PC-3 (cell line): ENCODE data around the gene NDUFB10. TPM values are rescaled to one million over a fixed set of nuclear protein-coding genes. Genes with fewer than 3 reads are reported as not detected.

Experiments used
- ATAC-seq: fragments of 200-7000 bp; cut with Tn5 transposase; 2 replicates; pipeline ENCODE4 v1.9.1; 2020; ENCODE audit warnings: mild to moderate bottlenecking, moderate library complexity
- BruUV-seq: library from RNA; stranded (reverse); fragments of 400-500 nt; replicated peaks from 2 replicates; lab custom pipeline; 2021; lab: Mats Ljungman, UMichigan
- CTCF ChIA-PET: fragments of 300-600 bp; sonication (Branson Sonifier 250); formaldehyde crosslinking; loops from one replicate; lab custom pipeline; 2022; ENCODE audit warnings: antibody characterized with exemption; lab: Charles Lee
- POLR2A ChIA-PET: fragments of 300-600 bp; sonication (Branson Sonifier 250); formaldehyde crosslinking; loops from one replicate; lab custom pipeline; 2022; ENCODE audit warnings: antibody characterized with exemption; ENCODE audit not compliant: unreplicated experiment; lab: Charles Lee
- DNase-seq: peaks from one replicate; pipeline ENCODE4 v3.0.0-alpha.2; 2015
- H2AFZ ChIP-seq: fragments of 300-600 bp; sonication (generic); 2 replicates; pipeline ENCODE4 v1.6.0; 2016; ENCODE audit warnings: antibody characterized with exemption, low read length
- H3F3A ChIP-seq: fragments of 300-600 bp; sonication (generic); one replicate; pipeline ENCODE4 v1.6.0; 2017; ENCODE audit warnings: antibody characterized with exemption, low read length, control low read depth, mild to moderate bottlenecking; ENCODE audit not compliant: unreplicated experiment
- H3K27ac ChIP-seq: fragments of 300-600 bp; sonication (generic); 2 replicates; pipeline ENCODE4 v1.5.1; 2016; ENCODE audit warnings: mild to moderate bottlenecking, low read length
- H3K27me3 ChIP-seq: fragments of 300-600 bp; sonication (generic); 2 replicates; pipeline ENCODE4 v1.6.1; 2016; ENCODE audit warnings: low read length, mixed read lengths
- H3K36me3 ChIP-seq: fragments of 300-600 bp; sonication (generic); 2 replicates; pipeline ENCODE4 v1.6.1; 2016; ENCODE audit warnings: low read depth, mixed run types, low read length, mixed read lengths
- H3K4me1 ChIP-seq: fragments of 300-600 bp; sonication (generic); 2 replicates; pipeline ENCODE4 v1.5.1; 2016; ENCODE audit warnings: low read length; ENCODE audit not compliant: insufficient read depth
- H3K4me2 ChIP-seq: fragments of 300-600 bp; sonication (generic); 2 replicates; pipeline ENCODE4 v1.6.0; 2016; ENCODE audit warnings: low read length
- H3K4me3 ChIP-seq: fragments of 300-600 bp; sonication (generic); 2 replicates; pipeline ENCODE4 v1.5.1; 2016; ENCODE audit warnings: mild to moderate bottlenecking, low read length, mixed read lengths
- H3K79me2 ChIP-seq: fragments of 300-600 bp; sonication (generic); 2 replicates; pipeline ENCODE4 v1.6.1; 2017; ENCODE audit warnings: low read length, mixed read lengths
- H3K9ac ChIP-seq: fragments of 300-600 bp; sonication (generic); 2 replicates; pipeline ENCODE4 v1.6.0; 2016; ENCODE audit warnings: mild to moderate bottlenecking, low read length
- H3K9me2 ChIP-seq: fragments of 300-600 bp; sonication (generic); replicated peaks from 2 replicates; pipeline ENCODE4 v1.6.1; 2016; ENCODE audit warnings: mixed run types, low read length, mixed read lengths
- H3K9me3 ChIP-seq: fragments of 300-600 bp; sonication (generic); 2 replicates; pipeline ENCODE4 v1.6.1; 2016; ENCODE audit warnings: low read length, mixed read lengths
- H4K20me1 ChIP-seq: fragments of 300-600 bp; sonication (generic); 2 replicates; pipeline ENCODE4 v1.6.1; 2016; ENCODE audit warnings: low read length, mixed read lengths
- CTCF ChIP-seq: fragments of 300-600 bp; sonication (generic); conservative IDR thresholded peaks from 2 replicates; pipeline ENCODE4 v1.5.1; 2017; ENCODE audit warnings: antibody characterized with exemption, low read depth, mild to moderate bottlenecking, low read length
- EZH2 ChIP-seq: fragments of 300-600 bp; sonication (generic); IDR thresholded peaks from one replicate; pipeline ENCODE4 v1.6.1; 2017; ENCODE audit warnings: antibody characterized with exemption, mild to moderate bottlenecking, low read length; ENCODE audit not compliant: unreplicated experiment
- EZH2phosphoT487 ChIP-seq: fragments of 300-600 bp; sonication (generic); IDR thresholded peaks from 2 replicates; pipeline ENCODE4 v1.6.1; 2018; ENCODE audit warnings: mild to moderate bottlenecking, antibody characterized with exemption, low read length, borderline replicate concordance
- intact Hi-C: fragments of 100-400 bp; cut with micrococcal nuclease; formaldehyde crosslinking; loops from 2 replicates; pipeline ENCODE4 v1.9.0; 2023
- total RNA-seq: library from RNA; depleted of rRNA; stranded (reverse); fragments of >200 nt; gene quantifications from 2 replicates; pipeline ENCODE4 v1.2.3, GENCODE V29; 2014

NDUFB10 gene
- total RNA-seq, 1 experiment from 2014 or later = 530 TPM

- ChIA-PET POLR2A (interaction anchor here (0.6 kb wide), 1 partner anchor 14 kb away, joined by 3 read pairs; no protein-coding TSS in a partner anchor), CTCF (no interaction called here)
- no peaks in the 10 kb centered on the region for H3F3A ChIP-seq
- no peak overlapping the region for H3K4me3 ChIP-seq
- DNase-seq (no peak), ATAC-seq (no peak)
- H3K4me2 ChIP-seq = no peak overlapping the region
- TF ChIP-seq EZH2 (no peak), CTCF (no peak), EZH2phosphoT487 (no peak)
- peaks cover 20% of the 10 kb centered on the region for H3K27me3 ChIP-seq
- H3K9me3 ChIP-seq = no peaks in the 10 kb centered on the region
- H3K9ac ChIP-seq = no peak overlapping the region
- no TSS peak for BruUV-seq
- H3K79me2 ChIP-seq = no peaks in the 10 kb centered on the region
- no peaks in the 10 kb centered on the region for H4K20me1 ChIP-seq
- no peaks in the 10 kb centered on the region for H3K9me2 ChIP-seq
- H3K4me1 ChIP-seq = peaks cover 11% of the 10 kb centered on the region
- intact Hi-C loops = no loop called here
- H3K27ac ChIP-seq = no peak overlapping the region
- H3K36me3 ChIP-seq = no peaks in the 10 kb centered on the region
- H2AFZ ChIP-seq = no peak overlapping the region
Measured at GRCh38 chr16:1914084-1914608, 45.2 kb upstream of the NDUFB10 start.

- Histone ChIP-seq H3F3A (no peaks in the 10 kb centered on the region), H3K9me2 (no peaks in the 10 kb centered on the region), H3K4me3 (no peak overlapping the region), H3K79me2 (no peaks in the 10 kb centered on the region), H3K27me3 (peaks cover 28% of the 10 kb centered on the region), H3K36me3 (no peaks in the 10 kb centered on the region), H4K20me1 (no peaks in the 10 kb centered on the region), H3K4me1 (peaks cover 11% of the 10 kb centered on the region), H3K27ac (no peak overlapping the region), H3K9ac (no peak overlapping the region), H2AFZ (no peak overlapping the region), H3K4me2 (no peak overlapping the region), H3K9me3 (no peaks in the 10 kb centered on the region)
- intact Hi-C loops = no loop called here
- TF ChIP-seq EZH2phosphoT487 (no peak), EZH2 (no peak), CTCF (no peak)
- ATAC-seq = no peak
- CTCF ChIA-PET = no interaction called here
- BruUV-seq = no TSS peak
- DNase-seq = no peak
- POLR2A ChIA-PET = no interaction called here
Measured at GRCh38 chr16:1914988-1915387, 44.4 kb upstream of the NDUFB10 start.
